Measurements from ENCODE around the gene RAB27B. TPM values are rescaled to one million over a fixed set of nuclear protein-coding genes. Genes with fewer than 3 reads are reported as not detected.

RAB27B gene
- total and polyA plus RNA-seq, 2 of the 8 experiments (the other 6 are each of a cell fraction or from before 2014, with no cell fraction given) = 0.05 to 0.60 TPM

DNA sequence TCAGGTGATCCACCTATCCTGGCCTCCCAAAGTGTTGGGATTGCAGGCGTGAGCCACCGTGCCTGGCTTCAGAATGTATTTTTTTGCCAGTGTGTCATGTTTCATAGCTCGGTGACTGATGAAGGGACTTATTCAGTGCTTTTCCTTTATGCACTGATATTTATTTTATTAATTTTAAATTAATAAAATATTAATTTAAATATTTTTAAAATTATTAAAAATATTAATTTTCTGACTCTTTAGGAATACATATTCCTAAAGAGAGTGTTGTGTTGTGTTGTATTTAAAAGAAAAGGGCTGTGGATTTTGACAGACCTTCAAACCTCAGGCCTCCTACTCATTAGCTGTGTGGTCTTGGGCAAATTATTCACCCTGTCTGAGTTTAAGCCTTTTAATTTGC lies 22.3 kb downstream of the RAB27B start:
- 0 out of 4 replicates have a peak, but pooled peaks cover 0 to 2% of the 10 kb centered on the region in 2 experiments for H3K9me3 ChIP-seq (ENCODE audit: insufficient read depth in 2 of 2, low read depth in 1 of 2, low read length in 1 of 2)
- POLR2A ChIA-PET (ENCODE audit: partially characterized antibody) = no interaction called here
- H3K79me2 ChIP-seq (ENCODE audit: control insufficient read depth in 1 of 2, insufficient read depth in 2 of 2, low read length in 2 of 2) = no peaks in the 10 kb centered on the region
- H3K18ac ChIP-seq (ENCODE audit: extremely low read depth, low read length) = no peak overlapping the region
- no peaks in the 10 kb centered on the region for H4K20me1 ChIP-seq (replicated peaks in 1 of 2; ENCODE audit: control insufficient read depth in 1 of 2, insufficient read depth in 2 of 2, low read length in 2 of 2)
- no peak overlapping the region for H2BK15ac ChIP-seq (ENCODE audit: low read length)
- FAIRE-seq = no peak
- no peaks in the 10 kb centered on the region for H3K27me3 ChIP-seq (replicated peaks in 1 of 4; ENCODE audit: control insufficient read depth in 3 of 4, extremely low read depth in 1 of 4, insufficient read depth in 3 of 4, low read length in 3 of 4)
- no peak overlapping the region for H3K56ac ChIP-seq (replicated peaks; ENCODE audit: insufficient read length, low read depth, low read length)
- no peak overlapping the region for H3K23ac ChIP-seq (ENCODE audit: insufficient read length)
- H3K36me3 ChIP-seq (ENCODE audit: control insufficient read depth in 2 of 4, insufficient read depth in 4 of 4, low read length in 3 of 4) = no peaks in the 10 kb centered on the region
- H3K9ac ChIP-seq (replicated peaks in 1 of 4; ENCODE audit: extremely low read depth in 1 of 4, low read depth in 3 of 4, low read length in 3 of 4) = no peak overlapping the region
- CTCF ChIA-PET (ENCODE audit: partially characterized antibody) = no interaction called here
- no peak overlapping the region for H3K4me3 ChIP-seq (ENCODE audit: extremely low read depth in 1 of 4, insufficient read depth in 2 of 4, low read depth in 3 of 4, low read length in 4 of 4)
- DNase-seq (ENCODE audit: low read depth in 1 of 2, low spot score in 2 of 2) = no peak
- H4K8ac ChIP-seq (ENCODE audit: extremely low read depth, insufficient read depth, low read length) = no peak overlapping the region
- H3K27ac ChIP-seq (ENCODE audit: low read depth, low read length) = no peak overlapping the region
- no peak overlapping the region for H4K91ac ChIP-seq (replicated peaks; ENCODE audit: insufficient read length, low read length)
- H2AK5ac ChIP-seq (ENCODE audit: low read depth, low read length) = no peak overlapping the region
- H2BK20ac ChIP-seq (ENCODE audit: low read length) = no peak overlapping the region
- no peak overlapping the region for H3K14ac ChIP-seq (ENCODE audit: insufficient read length)
- H3K23me2 ChIP-seq (ENCODE audit: low read depth, low read length) = no peaks in the 10 kb centered on the region
- no peak overlapping the region for H2AFZ ChIP-seq (ENCODE audit: low read length)
- H3K4me2 ChIP-seq (ENCODE audit: insufficient read depth in 1 of 2, low read depth in 2 of 2, low read length in 2 of 2) = no peak overlapping the region
- H3K79me1 ChIP-seq (ENCODE audit: low read depth, low read length) = no peaks in the 10 kb centered on the region
- no peak overlapping the region for H2BK5ac ChIP-seq (ENCODE audit: low read depth, low read length)
- H4K5ac ChIP-seq (ENCODE audit: insufficient read length, low read depth, low read length) = no peak overlapping the region
- WGBS, 2 experiments (ENCODE audit: extremely low coverage in 1 of 2, insufficient coverage in 1 of 2, insufficient read length in 1 of 2, insufficient replicate concordance in 2 of 2, low coverage in 1 of 2, low lambda C conversion rate in 2 of 2, missing lambda C conversion rate in 1 of 2) = 95% methylated on average over 3 of the region's 3 CpGs; no CpG with 5 or more reads in 1 of the 2 experiments
- H3K4ac ChIP-seq (replicated peaks; ENCODE audit: insufficient read length, low read depth, low read length) = no peak overlapping the region
- no peaks in the 10 kb centered on the region for H3K4me1 ChIP-seq (replicated peaks in 1 of 4; ENCODE audit: control insufficient read depth in 3 of 4, insufficient read depth in 4 of 4, low read length in 3 of 4)
- H2BK12ac ChIP-seq (ENCODE audit: low read depth, low read length) = no peak overlapping the region
- no peak overlapping the region for H2BK120ac ChIP-seq (replicated peaks; ENCODE audit: low read depth, low read length)
- no peak for TF ChIP-seq TAF7 (optimal IDR thresholded peaks at IDR 0.05; ENCODE audit: borderline replicate concordance, low read depth, low read length)
